Type B pancreatic cell (in vitro differentiated cells): ENCODE results near the gene MYL2. TPM values are rescaled to one million over a fixed set of nuclear protein-coding genes. Genes with fewer than 3 reads are reported as not detected.

ENCODE experiments used
- DNase-seq: peaks from one replicate; pipeline ENCODE4 v3.0.0; 2021; ENCODE audit warnings: mixed read lengths; ENCODE audit not compliant: unreplicated experiment; ENCODE audit errors: extremely low spot score
- H3K27ac Mint-ChIP-seq: 2 replicates; pipeline ENCODE4 v1.8.0; 2021; ENCODE audit warnings: mild to moderate bottlenecking, mixed read lengths
- H3K27me3 Mint-ChIP-seq: 2 replicates; pipeline ENCODE4 v1.8.0; 2021; ENCODE audit warnings: mixed read lengths
- H3K36me3 Mint-ChIP-seq: 2 replicates; pipeline ENCODE4 v1.8.0; 2021; ENCODE audit warnings: mixed read lengths
- H3K4me1 Mint-ChIP-seq: one replicate; pipeline ENCODE4 v1.8.0; 2021; ENCODE audit warnings: mixed read lengths; ENCODE audit not compliant: unreplicated experiment
- H3K4me3 Mint-ChIP-seq: 2 replicates; pipeline ENCODE4 v1.8.0; 2021; ENCODE audit warnings: mild to moderate bottlenecking, mixed read lengths
- H3K9me3 Mint-ChIP-seq: 2 replicates; pipeline ENCODE4 v1.8.0; 2021; ENCODE audit warnings: mixed read lengths
- CTCF ChIP-seq: fragments of 200-600 bp; sonication (generic); conservative IDR thresholded peaks from 2 replicates; pipeline ENCODE4 v1.5.0; 2021; ENCODE audit warnings: antibody characterized with exemption, mild to moderate bottlenecking
- long read RNA-seq: library from polyadenylated mRNA; unstranded; transcript quantifications from one replicate; pipeline ENCODE4 v2.0.0, GENCODE V29; 2020
- total RNA-seq: library from RNA; stranded (reverse); gene quantifications from 2 replicates; pipeline ENCODE4 v1.2.1, GENCODE V29; 2021; ENCODE audit warnings: low replicate concordance

The MYL2 gene
- total RNA-seq: not detected in 2 replicates
- long read RNA-seq: 0 reads

GRCh38 chr12:110920324-110920910 lies at the start of gene MYL2:
Gene MYL2 (minus strand): TSS chr12:110920579. CDS start chr12:110920529, 50 bp downstream.
- H3K36me3 Mint-ChIP-seq: no peaks in the 10 kb centered on the region
- TF ChIP-seq CTCF: no peak
- no peak within 1 kb of the TSS for H3K27ac Mint-ChIP-seq
- no peaks in the 10 kb centered on the region for H3K9me3 Mint-ChIP-seq
- peaks cover 27% of the 10 kb centered on the region for H3K27me3 Mint-ChIP-seq
- no peak within 1 kb of the TSS for H3K4me3 Mint-ChIP-seq
- DNase-seq: no peak
- no peaks in the 10 kb centered on the region for H3K4me1 Mint-ChIP-seq

GRCh38 chr12:110966081-110966760 lies 45.8 kb upstream of the MYL2 start:
- DNase-seq: no peak
- peaks cover 25% of the 10 kb centered on the region for H3K27me3 Mint-ChIP-seq
- no peaks in the 10 kb centered on the region for H3K36me3 Mint-ChIP-seq
- H3K4me3 Mint-ChIP-seq: no peak overlapping the region
- H3K9me3 Mint-ChIP-seq: no peaks in the 10 kb centered on the region
- no peak for TF ChIP-seq CTCF
- peaks cover 5% of the 10 kb centered on the region for H3K4me1 Mint-ChIP-seq
- H3K27ac Mint-ChIP-seq: no peak overlapping the region

GRCh38 chr12:110965574-110965973 lies 45.2 kb upstream of the MYL2 start:
- H3K9me3 Mint-ChIP-seq: no peaks in the 10 kb centered on the region

GRCh38 chr12:110960795-110961194 lies 40.4 kb upstream of the MYL2 start:
- no peaks in the 10 kb centered on the region for H3K9me3 Mint-ChIP-seq
- no peak overlapping the region for H3K27ac Mint-ChIP-seq
- no peaks in the 10 kb centered on the region for H3K4me1 Mint-ChIP-seq
- no peak for TF ChIP-seq CTCF
- H3K4me3 Mint-ChIP-seq: no peak overlapping the region
- H3K27me3 Mint-ChIP-seq: peaks cover 29% of the 10 kb centered on the region
- H3K36me3 Mint-ChIP-seq: no peaks in the 10 kb centered on the region
- DNase-seq: no peak

More at GRCh38 chr12:110965574-110965973, 45.2 kb upstream of the MYL2 start:
- Mint-ChIP-seq H3K4me3 (no peak overlapping the region), H3K4me1 (peaks cover 5% of the 10 kb centered on the region), H3K27me3 (peaks cover 25% of the 10 kb centered on the region), H3K27ac (no peak overlapping the region), H3K36me3 (no peaks in the 10 kb centered on the region)
- no peak for TF ChIP-seq CTCF
- DNase-seq: no peak

- no peak for TF ChIP-seq CTCF
- Mint-ChIP-seq H3K4me3 (no peak overlapping the region), H3K9me3 (no peaks in the 10 kb centered on the region), H3K36me3 (no peaks in the 10 kb centered on the region), H3K4me1 (no peaks in the 10 kb centered on the region), H3K27me3 (peaks cover 37% of the 10 kb centered on the region), H3K27ac (no peak overlapping the region)
- no peak for DNase-seq
Observed at GRCh38 chr12:110957652-110958051, 37.3 kb upstream of the MYL2 start.
